Effector CD8-positive, alpha-beta T cell (primary cell): ENCODE measurements around the gene LIPK.
"Not testable (repeated sequence)": the region's sequence is repeated elsewhere in the genome, so short reads cannot be mapped to it uniquely, and the experiment has no call there.

Experiments
- DNase-seq: peaks from one replicate; lab custom pipeline; 2025; lab: John Stamatoyannopoulos, UW
- total RNA-seq, 4 experiments: gene quantifications; one replicate each; lab custom pipeline; 2026; lab: John Stamatoyannopoulos, UW

Gene LIPK, protein sequence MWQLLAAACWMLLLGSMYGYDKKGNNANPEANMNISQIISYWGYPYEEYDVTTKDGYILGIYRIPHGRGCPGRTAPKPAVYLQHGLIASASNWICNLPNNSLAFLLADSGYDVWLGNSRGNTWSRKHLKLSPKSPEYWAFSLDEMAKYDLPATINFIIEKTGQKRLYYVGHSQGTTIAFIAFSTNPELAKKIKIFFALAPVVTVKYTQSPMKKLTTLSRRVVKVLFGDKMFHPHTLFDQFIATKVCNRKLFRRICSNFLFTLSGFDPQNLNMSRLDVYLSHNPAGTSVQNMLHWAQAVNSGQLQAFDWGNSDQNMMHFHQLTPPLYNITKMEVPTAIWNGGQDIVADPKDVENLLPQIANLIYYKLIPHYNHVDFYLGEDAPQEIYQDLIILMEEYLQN
- 0 reads per million in 4 experiments for total RNA-seq

GRCh38 chr10:88705958-88706357 lies at the start of gene LIPK:
Gene LIPK, plus strand, starts transcription at chr10:88706249. Its CDS starts 18,295 bp downstream, at chr10:88724544.
- no peak for DNase-seq

GRCh38 chr10:88657901-88658300 lies 48.1 kb upstream of the LIPK start:
- DNase-seq, result no peak

GRCh38 chr10:88659725-88660597 lies 46.1 kb upstream of the LIPK start:
- DNase-seq, result no peak

DNA sequence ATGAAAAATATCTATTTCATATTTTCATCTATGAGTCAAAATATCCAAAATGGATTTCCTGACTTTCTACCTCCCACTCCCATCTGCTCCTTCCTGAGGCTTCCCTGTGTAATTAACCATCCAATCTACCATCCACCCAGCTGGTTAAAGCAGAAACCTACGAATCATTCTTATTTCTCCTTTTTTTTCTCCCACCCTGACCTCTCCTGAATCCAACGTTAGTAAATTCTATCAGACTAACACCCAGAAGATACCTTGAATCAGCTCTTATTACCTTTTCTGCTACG lies 45.5 kb upstream of the LIPK start:
- DNase-seq, result no peak

DNA sequence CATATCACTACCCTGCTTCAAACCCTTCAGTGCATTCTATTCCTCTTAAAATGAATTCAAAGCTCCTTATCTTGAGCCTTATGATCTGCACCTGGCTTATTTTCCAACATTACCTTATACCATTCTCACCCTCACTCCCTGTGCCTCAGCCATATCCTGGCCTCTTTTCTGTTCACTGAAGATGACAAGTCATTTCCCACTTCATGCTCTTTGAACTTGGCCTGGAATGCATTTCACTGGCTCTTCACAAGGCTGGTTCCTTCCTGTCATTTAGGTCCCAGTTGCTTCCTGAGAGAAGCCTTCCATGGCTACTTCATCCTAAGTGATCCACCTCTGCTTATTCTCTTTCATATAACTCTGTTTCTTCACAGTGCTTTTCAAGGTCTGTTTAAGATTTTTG lies 45.0 kb upstream of the LIPK start:
- DNase-seq, result no peak

DNA sequence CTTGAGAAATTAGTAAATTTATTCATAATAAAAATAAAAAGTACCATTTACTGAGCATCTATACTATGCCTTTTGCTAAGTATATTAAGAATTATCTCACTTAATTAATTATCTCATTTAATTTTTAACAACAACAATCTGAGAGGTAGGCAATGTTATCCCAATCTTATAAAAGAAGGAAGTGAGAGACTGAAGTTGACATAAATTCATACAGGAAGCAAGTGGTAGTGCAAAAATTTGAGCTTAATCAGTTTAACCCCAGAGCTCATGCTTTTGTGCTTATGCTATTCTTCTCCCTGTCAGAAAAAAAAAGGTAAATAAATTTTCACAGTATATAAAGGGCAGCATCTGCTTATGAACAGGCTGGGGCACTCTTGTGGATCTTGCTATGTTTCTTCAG lies 44.5 kb upstream of the LIPK start:
- DNase-seq, result no peak

- DNase-seq, result not testable (repeated sequence)
Observed at GRCh38 chr10:88663153-88663552, 42.9 kb upstream of the LIPK start.

DNA sequence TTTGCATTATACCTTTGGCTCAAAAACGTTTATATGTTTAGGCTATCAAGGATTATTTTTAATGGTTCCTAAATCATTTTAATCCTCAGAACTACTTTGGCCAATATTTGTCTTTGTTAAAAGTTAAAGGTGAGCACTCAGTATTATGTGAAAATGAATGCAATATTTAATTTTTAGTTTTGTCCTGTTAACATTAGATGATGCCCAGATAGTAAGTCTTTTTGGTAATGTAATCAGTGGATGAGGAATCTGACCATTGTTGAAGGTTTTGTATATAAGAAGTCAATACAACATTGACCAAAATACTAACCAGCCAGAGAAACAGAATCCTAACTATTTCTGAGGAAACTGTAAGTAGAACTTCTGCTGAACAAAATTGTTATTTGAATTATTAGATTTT lies 41.9 kb upstream of the LIPK start, which contains the start of gene LIPF:
TSS of gene LIPF (plus strand) at position 301 of the 400 bp plus-strand sequence. CDS start 2,856 bp downstream, outside the sequence.
- DNase-seq, result no peak

GRCh38 chr10:88668465-88668864 lies 37.6 kb upstream of the LIPK start:
- DNase-seq, result no peak

GRCh38 chr10:88670497-88670896 lies 35.6 kb upstream of the LIPK start:
- no peak for DNase-seq

DNA sequence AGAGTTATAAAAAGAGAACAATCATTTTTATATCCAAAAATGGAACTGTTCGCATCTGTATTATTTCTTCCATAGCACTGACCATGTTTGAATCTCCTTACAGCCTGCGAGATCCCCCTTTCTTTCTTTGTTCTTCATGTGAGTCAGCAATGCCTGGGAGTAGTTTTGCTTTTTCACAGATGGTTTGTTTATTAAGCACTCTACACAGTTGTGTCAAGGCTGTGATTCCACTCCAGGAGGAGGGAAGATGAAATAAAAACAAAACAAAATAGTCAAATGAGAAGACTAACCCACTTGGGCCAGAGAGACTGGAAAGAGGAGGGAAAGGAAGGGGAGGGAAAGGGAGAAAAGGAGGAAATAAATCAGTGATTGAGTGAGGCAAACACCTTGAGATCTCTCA lies 34.0 kb upstream of the LIPK start:
- no peak for DNase-seq

DNA sequence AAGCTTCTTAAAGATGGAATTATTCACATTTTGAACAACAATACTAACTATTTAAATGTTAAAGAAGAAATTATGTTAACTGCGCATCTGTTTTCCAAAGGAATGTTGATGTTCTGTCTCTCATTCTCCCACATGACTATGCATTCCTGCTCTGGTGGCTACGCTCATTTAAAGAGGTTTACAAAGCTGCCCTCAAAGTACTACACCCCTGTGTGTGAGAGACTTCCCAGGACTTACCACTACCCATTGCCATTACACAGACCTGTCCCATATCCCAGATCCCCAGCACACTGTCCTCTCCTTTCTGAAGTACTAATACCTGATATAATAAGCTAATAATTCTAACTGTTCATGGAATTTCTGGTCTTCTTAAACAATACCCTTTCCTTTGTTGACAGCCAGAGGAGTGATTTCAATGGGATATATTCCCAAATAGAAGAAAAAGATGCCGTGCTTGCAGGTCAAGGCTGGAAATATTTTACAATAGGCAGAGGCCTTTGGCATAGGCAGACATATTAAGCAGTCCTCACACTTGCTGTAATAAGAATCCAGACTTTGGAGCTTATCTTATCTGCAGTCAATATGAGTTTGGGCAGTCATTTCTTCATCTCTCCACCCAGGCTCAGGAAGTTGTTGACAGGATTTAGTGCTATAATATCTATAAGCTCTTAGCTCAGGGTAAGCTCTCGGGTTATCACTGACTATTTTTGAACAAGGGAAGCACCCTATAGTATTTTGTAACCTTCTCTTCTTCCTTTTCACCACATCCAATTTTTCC lies 29.6 kb upstream of the LIPK start:
- no peak for DNase-seq

- DNase-seq, result no peak
Observed at GRCh38 chr10:88680958-88681357, 25.1 kb upstream of the LIPK start.

- DNase-seq, result no peak
Observed at GRCh38 chr10:88682491-88682890, 23.6 kb upstream of the LIPK start.

- no peak for DNase-seq
Observed at GRCh38 chr10:88687853-88688467, 18.1 kb upstream of the LIPK start.

DNA sequence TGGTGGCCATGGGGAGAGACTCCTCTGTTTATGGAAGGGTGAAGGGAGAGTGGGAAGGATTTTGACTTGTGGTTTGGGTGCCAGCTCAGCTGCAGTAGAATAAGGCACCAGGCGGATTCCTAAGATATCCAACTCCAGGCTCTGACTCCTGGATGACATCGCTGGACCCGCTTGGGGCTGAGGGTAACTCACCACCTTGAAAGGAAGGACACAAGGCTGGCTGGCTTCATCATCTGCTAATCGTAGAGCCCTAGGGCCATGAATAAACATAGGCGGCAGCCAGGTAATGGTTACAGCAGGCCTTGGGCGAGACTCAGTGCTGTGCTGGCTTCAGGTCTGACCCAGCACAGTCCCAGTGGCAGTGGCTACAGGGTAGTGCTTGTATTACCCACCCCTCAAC lies 16.7 kb upstream of the LIPK start:
- no peak for DNase-seq

GRCh38 chr10:88693392-88694020 lies 12.5 kb upstream of the LIPK start:
- no peak for DNase-seq

- no peak for DNase-seq
Observed at GRCh38 chr10:88702848-88703597, 3.0 kb upstream of the LIPK start.

GRCh38 chr10:88707429-88708155 lies 1.5 kb downstream of the LIPK start:
- no peak for DNase-seq

DNA sequence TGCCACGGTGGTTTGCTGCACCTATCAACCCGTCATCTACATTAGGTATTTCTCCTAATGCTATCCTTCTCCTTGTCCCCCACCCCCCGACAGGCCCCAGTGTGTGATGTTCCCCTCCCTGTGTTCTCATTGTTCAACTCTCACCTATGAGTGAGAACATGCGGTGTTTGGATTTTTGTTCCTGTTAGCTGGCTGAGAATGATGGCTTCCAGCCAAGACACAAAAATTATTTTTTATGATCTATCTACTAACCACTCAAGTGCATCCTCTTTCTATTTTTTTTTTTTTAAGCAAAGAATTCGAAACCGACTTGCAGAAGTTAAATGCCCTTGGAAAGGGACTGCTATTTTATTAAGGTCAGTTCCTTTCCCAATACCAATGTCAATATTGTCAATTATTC lies 3.3 kb downstream of the LIPK start:
- DNase-seq, result not testable (repeated sequence)
